ENCODE results near the gene SIGLEC15. TPM values are rescaled to one million over a fixed set of nuclear protein-coding genes. Genes with fewer than 3 reads are reported as not detected.

The SIGLEC15 gene
- total and polyA plus RNA-seq, 2 donors (not counting 1 experiment from before 2014, with no cell fraction given), result not detected

- DNase-seq, result no peak
- no CpG with 5 or more reads among the region's 4 CpGs for WGBS (ENCODE audit: insufficient coverage)
- no peaks in the 10 kb centered on the region for H3K9me3 ChIP-seq (ENCODE audit: control extremely low read depth in 1 of 3, control insufficient read depth in 2 of 3, insufficient read depth in 1 of 3, low read length in 2 of 3)
- CTCF ChIA-PET, result no interaction called here
- H4K20me1 ChIP-seq (ENCODE audit: control insufficient read depth, insufficient read depth, low read length, poor library complexity, severe bottlenecking), result no peaks in the 10 kb centered on the region
- ATAC-seq (ENCODE audit: low read depth), result no peak
- no peaks in the 10 kb centered on the region for H3K4me1 ChIP-seq (ENCODE audit: control insufficient read depth in 2 of 2, insufficient read depth in 2 of 2, low read length in 2 of 2)
- no peak for TF ChIP-seq EZH2 (IDR thresholded peaks at IDR 0.05; ENCODE audit: borderline replicate concordance, insufficient read depth, low read depth, low read length, poor library complexity, severe bottlenecking)
- TF ChIP-seq CTCF (IDR thresholded peaks at IDR 0.05), result no peak
- Mint-ChIP-seq H3K4me1 (no peaks in the 10 kb centered on the region), H3K4me3 (no peak overlapping the region), H3K27me3 (no peaks in the 10 kb centered on the region), H3K27ac (no peak overlapping the region), H3K9me3 (ENCODE audit: insufficient read depth) (no peaks in the 10 kb centered on the region)
- no peaks in the 10 kb centered on the region for H3K36me3 ChIP-seq (replicated peaks in 1 of 2; ENCODE audit: control extremely low read depth in 1 of 2, control insufficient read depth in 1 of 2, extremely low read depth in 1 of 2, insufficient read depth in 2 of 2, low read length in 1 of 2)
- H3K9ac ChIP-seq (ENCODE audit: low read length), result no peak overlapping the region
- H3K4me2 ChIP-seq (replicated peaks; ENCODE audit: low read depth, low read length, poor library complexity, severe bottlenecking), result no peak overlapping the region
- no peak overlapping the region for H2AFZ ChIP-seq (ENCODE audit: insufficient read depth, low read depth, low read length, poor library complexity, severe bottlenecking)
- H3K27ac ChIP-seq (ENCODE audit: low read length in 2 of 2), result no peak overlapping the region
- POLR2A ChIA-PET, result no interaction called here
- intact Hi-C loops (cut with micrococcal nuclease), result no loop called here
- no peaks in the 10 kb centered on the region for H3K27me3 ChIP-seq (replicated peaks in 1 of 4; ENCODE audit: control extremely low read depth in 1 of 4, control insufficient read depth in 3 of 4, insufficient read depth in 4 of 4, low read length in 3 of 4)
- no peak overlapping the region for H3K4me3 ChIP-seq (ENCODE audit: control extremely low read depth in 1 of 5, extremely low read depth in 1 of 5, insufficient read depth in 1 of 5, low read depth in 2 of 5, low read length in 4 of 5)
- H3K79me2 ChIP-seq (ENCODE audit: control insufficient read depth, insufficient read depth, low read length), result no peaks in the 10 kb centered on the region
Measured at GRCh38 chr18:45793264-45793965, 32.1 kb upstream of the SIGLEC15 start.

- H3K4me1 Mint-ChIP-seq, result no peaks in the 10 kb centered on the region
- no peaks in the 10 kb centered on the region for H3K36me3 ChIP-seq (replicated peaks in 1 of 2; ENCODE audit: control extremely low read depth in 1 of 2, control insufficient read depth in 1 of 2, extremely low read depth in 1 of 2, insufficient read depth in 2 of 2, low read length in 1 of 2)
- no peak overlapping the region for H3K4me3 Mint-ChIP-seq
- H3K27me3 ChIP-seq (replicated peaks in 1 of 4; ENCODE audit: control extremely low read depth in 1 of 4, control insufficient read depth in 3 of 4, insufficient read depth in 4 of 4, low read length in 3 of 4), result peaks cover 0 to 9% (median 3%) of the 10 kb centered on the region in 4 experiments
- TF ChIP-seq CTCF (IDR thresholded peaks at IDR 0.05) (no peak), EZH2 (IDR thresholded peaks at IDR 0.05; ENCODE audit: borderline replicate concordance, insufficient read depth, low read depth, low read length, poor library complexity, severe bottlenecking) (no peak)
- H3K27me3 Mint-ChIP-seq, result peaks cover 28% of the 10 kb centered on the region
- H2AFZ ChIP-seq (ENCODE audit: insufficient read depth, low read depth, low read length, poor library complexity, severe bottlenecking), result no peak overlapping the region
- H3K27ac ChIP-seq (ENCODE audit: low read length in 2 of 2), result no peak overlapping the region
- H3K9me3 Mint-ChIP-seq (ENCODE audit: insufficient read depth), result peaks cover 7% of the 10 kb centered on the region
- DNase-seq, result no peak
- no peak overlapping the region for H3K9ac ChIP-seq (ENCODE audit: low read length)
- no peak for ATAC-seq (ENCODE audit: low read depth)
- H3K4me2 ChIP-seq (replicated peaks; ENCODE audit: low read depth, low read length, poor library complexity, severe bottlenecking), result no peak overlapping the region
- H3K79me2 ChIP-seq (ENCODE audit: control insufficient read depth, insufficient read depth, low read length), result no peaks in the 10 kb centered on the region
- intact Hi-C loops (cut with micrococcal nuclease), result no loop called here
- POLR2A ChIA-PET, result no interaction called here
- peaks cover 4 to 13% (median 8%) of the 10 kb centered on the region in 3 donors for H3K9me3 ChIP-seq (ENCODE audit: control extremely low read depth in 1 of 3, control insufficient read depth in 2 of 3, insufficient read depth in 1 of 3, low read length in 2 of 3)
- H3K4me3 ChIP-seq (ENCODE audit: control extremely low read depth in 1 of 5, extremely low read depth in 1 of 5, insufficient read depth in 1 of 5, low read depth in 2 of 5, low read length in 4 of 5), result no peak overlapping the region
- no peaks in the 10 kb centered on the region for H4K20me1 ChIP-seq (ENCODE audit: control insufficient read depth, insufficient read depth, low read length, poor library complexity, severe bottlenecking)
- H3K4me1 ChIP-seq (ENCODE audit: control insufficient read depth in 2 of 2, insufficient read depth in 2 of 2, low read length in 2 of 2), result no peaks in the 10 kb centered on the region
- WGBS (ENCODE audit: insufficient coverage), result no CpG with 5 or more reads among the region's 1 CpG
- CTCF ChIA-PET, result no interaction called here
- no peak overlapping the region for H3K27ac Mint-ChIP-seq
Measured at GRCh38 chr18:45801416-45802004, 24.0 kb upstream of the SIGLEC15 start.
